Fibroblast of gingiva (primary cell): ENCODE data around the gene C14orf180.

ENCODE experiments used
- DNase-seq: peaks from one replicate; pipeline ENCODE4 v3.0.0-alpha.2; 2011; ENCODE audit warnings: low read depth

Gene C14orf180

GRCh38 chr14:104550340-104550860, 29.2 kb upstream of the C14orf180 start:
- no peak for DNase-seq

GRCh38 chr14:104550861-104551728, 28.5 kb upstream of the C14orf180 start:
- DNase-seq: no peak

GRCh38 chr14:104551851-104552737, 27.5 kb upstream of the C14orf180 start:
- no peak for DNase-seq

GRCh38 chr14:104552738-104553125, 26.8 kb upstream of the C14orf180 start:
- no peak for DNase-seq

- no peak for DNase-seq
Observed at GRCh38 chr14:104553166-104554087, 26.1 kb upstream of the C14orf180 start.

GRCh38 chr14:104554088-104554607, 25.4 kb upstream of the C14orf180 start:
- DNase-seq: no peak

- no peak for DNase-seq
Observed at GRCh38 chr14:104554608-104555429, 24.7 kb upstream of the C14orf180 start.

GRCh38 chr14:104555430-104556255, 23.9 kb upstream of the C14orf180 start:
- no peak for DNase-seq

- no peak for DNase-seq
Observed at GRCh38 chr14:104556256-104557021, 23.1 kb upstream of the C14orf180 start.

- no peak for DNase-seq
Observed at GRCh38 chr14:104557086-104557485, 22.5 kb upstream of the C14orf180 start.

- DNase-seq: no peak
Observed at GRCh38 chr14:104557766-104558165, 21.8 kb upstream of the C14orf180 start.

- DNase-seq: no peak
Observed at GRCh38 chr14:104558231-104559027, 21.1 kb upstream of the C14orf180 start.

GRCh38 chr14:104559028-104559803, 20.3 kb upstream of the C14orf180 start:
- DNase-seq: no peak

GRCh38 chr14:104559804-104560585, 19.6 kb upstream of the C14orf180 start:
- no peak for DNase-seq

GRCh38 chr14:104560586-104560945, 19.0 kb upstream of the C14orf180 start:
- no peak for DNase-seq

- no peak for DNase-seq
Observed at GRCh38 chr14:104561124-104561557, 18.4 kb upstream of the C14orf180 start.
